Heart right ventricle (tissue), 16 donors: ENCODE data around the gene KDM8. TPM values are rescaled to one million over a fixed set of nuclear protein-coding genes. Genes with fewer than 3 reads are reported as not detected.
"Not testable (repeated sequence)": the region's sequence is repeated elsewhere in the genome, so short reads cannot be mapped to it uniquely, and the experiment has no call there.

Experiments used
- ATAC-seq, 8 donors: fragments of 200-7000 bp; cut with Tn5 transposase; one replicate each; pipeline ENCODE4 v1.9.1; 2020; ENCODE audit warnings: mild to moderate bottlenecking in 8 of 8, moderate library complexity in 8 of 8, moderate number of reproducible peaks in 1 of 8
- DNase-seq, 2 donors: peaks; one replicate each; pipeline ENCODE4 v3.0.0-alpha.2; 2020
- H3K27ac ChIP-seq, 10 donors: fragments of 200-600 bp; sonication (generic) in 2 of 10; one replicate each; pipeline versions ENCODE4 v1.5.0 to v1.8.0; 2020 to 2022; ENCODE audit warnings: mild to moderate bottlenecking in 3 of 10
- H3K27me3 ChIP-seq, 7 donors: fragments of 200-600 bp; one replicate each; pipeline ENCODE4 v1.8.0; 2021 to 2022; ENCODE audit warnings: mild to moderate bottlenecking in 2 of 7
- H3K36me3 ChIP-seq, 9 donors: fragments of 200-600 bp; sonication (generic) in 1 of 9; one replicate each; pipeline versions ENCODE4 v1.5.0 to v1.8.0; 2020 to 2022; ENCODE audit warnings: mild to moderate bottlenecking in 2 of 9
- H3K4me1 ChIP-seq, 9 donors: fragments of 200-600 bp; sonication (generic) in 1 of 9; one replicate each; pipeline versions ENCODE4 v1.5.0 to v1.8.0; 2020 to 2022; ENCODE audit warnings: mild to moderate bottlenecking in 4 of 9
- H3K4me3 ChIP-seq, 10 donors: fragments of 200-600 bp; sonication (generic) in 2 of 10; one replicate each; pipeline versions ENCODE4 v1.5.0 to v1.8.0; 2020 to 2022; ENCODE audit warnings: mild to moderate bottlenecking in 7 of 10, moderate library complexity in 2 of 10
- H3K9me3 ChIP-seq, 11 donors: fragments of 200-600 bp in 10 of 11; sonication (generic) in 2 of 11; one replicate each; pipeline versions ENCODE4 v1.5.0 to v1.8.0; 2013 to 2022; ENCODE audit warnings: mild to moderate bottlenecking in 2 of 11, control low read depth in 1 of 11, moderate library complexity in 1 of 11
- WGBS, 2 donors: extraction: QIAGEN DNeasy Blood & Tissue Kit; methylation state at CpG; one replicate each; pipeline ENCODE4 v1.1.7; 2013; ENCODE audit warnings: inconsistent platforms in 1 of 2; 5-methylcytosine and 5-hydroxymethylcytosine counted together
- intact Hi-C, 10 donors: fragments of 100-400 bp; cut with DNase I; formaldehyde crosslinking; loops; one replicate each; pipeline versions ENCODE4 v1.11.1 to v1.14.2; 2022
- polyA plus RNA-seq, 2 donors: library from polyadenylated mRNA; stranded (reverse); fragments of 200-250 nt; gene quantifications; one replicate each; pipeline ENCODE4 v1.2.3, GENCODE V29; 2013
- total RNA-seq, 10 donors: library from RNA; stranded (reverse); fragmentation: NEBNext Ultra II Directional in 3 of 10; extraction: Animal tissue kit (Norgen Biotek cat#: 25700) in 3 of 10; gene quantifications; one replicate each; pipeline versions ENCODE4 v1.2.1 to v1.2.4, GENCODE V29; 2021 to 2023
- TF ChIP-seq, protein P1 (sequence below), 9 donors: fragments of 200-600 bp; sonication (generic) in 2 of 9; IDR thresholded peaks; one replicate each; pipeline versions ENCODE4 v1.5.0 to v1.8.0; 2021 to 2022; ENCODE audit warnings: antibody characterized with exemption in 9 of 9, mild to moderate bottlenecking in 5 of 9, moderate library complexity in 1 of 9
- donor health status: Arrhythmogenic right ventricular cardiomyopathy.
- donor health status: ischemic (EF 13 %, LVEDD 7.1; RV severe dilation, severe dysfunction).
- donor health status: healthy with polysubstance abuse.
- donor health status: DM: no; HTN: yes; CAD: no.
- donor health status: DM: no; HTN: no; CAD: no.
- donor health status: ischemic (EF 25% LVEDD 6.9; RV normal size, moderate dysfunction).
- donor health status: ischemic (EF 25% LVEDD 5.7; RV mildly dilated, moderate dysfunction).
- donor health status: healthy.
- donor health status: DM: yes; HTN: yes; CAD: no.
- donor health status: Ischemic cardiomyopathy.
- donor health status: ischemic (EF 35%, LVEDD 5.7; RV mildly dilated, moderate dysfunction).
- donor health status: nonischemic (EF 11% LVEDD 7.7; RV severe dilation, severe dysfunction).
- donor health status: DM: yes; HTN: yes; CAD: no.
- donor health status: PGD.
- donor health status: ischemic (EF 29% LVEDD 5.4; RV normal size, mild dysfunction).
- donor health status: nonischemic (EF 23%, LVEDD 6.1; RV moderate dilation, normal function).

Gene KDM8
- total and polyA plus RNA-seq, 12 donors = 1.5 to 5.8 (median 3.3) TPM

DNA sequence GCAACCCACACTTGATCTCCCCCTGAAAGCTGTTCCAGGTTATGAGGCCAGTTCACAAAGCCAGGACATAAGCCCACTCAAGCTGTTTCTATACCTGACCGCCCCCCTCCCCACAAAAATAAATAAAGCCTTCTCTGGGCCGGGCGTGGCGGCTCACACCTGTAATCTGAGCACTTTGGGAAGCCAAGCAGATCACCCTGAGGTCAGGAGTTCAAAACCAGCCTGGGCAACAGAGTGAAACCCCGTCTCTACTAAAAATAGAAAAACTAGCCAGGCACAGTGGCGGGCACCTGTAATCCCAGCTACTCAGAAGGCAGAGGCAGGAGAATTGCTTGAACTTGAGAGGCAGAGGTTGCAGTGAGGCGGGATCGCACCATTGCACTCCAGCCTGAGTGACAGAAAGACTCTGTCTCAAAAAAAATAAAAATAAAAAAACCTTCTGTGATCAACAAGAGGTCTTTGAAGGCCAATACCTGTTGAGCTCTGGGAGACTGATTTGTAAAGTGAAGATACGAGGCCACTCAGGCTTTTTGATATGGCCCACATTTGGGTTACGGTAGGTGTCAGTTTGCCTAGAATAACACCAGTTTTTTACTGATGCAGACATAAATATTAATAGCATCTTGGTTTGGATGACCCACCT is 2.2 kb downstream of the KDM8 start:
- no peak overlapping the region for H3K4me3 ChIP-seq
- no peak overlapping the region for H3K27ac ChIP-seq
- no peaks in the 10 kb centered on the region for H3K27me3 ChIP-seq
- H3K9me3 ChIP-seq = no peaks in the 10 kb centered on the region
- peaks cover 0 to 20% (median 14%) of the 10 kb centered on the region in 9 donors for H3K4me1 ChIP-seq
- 96 to 97% methylated on average over 10 of the region's 10 CpGs for WGBS, 2 donors
- DNase-seq (no peak), ATAC-seq (no peak)
- TF ChIP-seq, protein P1, sequence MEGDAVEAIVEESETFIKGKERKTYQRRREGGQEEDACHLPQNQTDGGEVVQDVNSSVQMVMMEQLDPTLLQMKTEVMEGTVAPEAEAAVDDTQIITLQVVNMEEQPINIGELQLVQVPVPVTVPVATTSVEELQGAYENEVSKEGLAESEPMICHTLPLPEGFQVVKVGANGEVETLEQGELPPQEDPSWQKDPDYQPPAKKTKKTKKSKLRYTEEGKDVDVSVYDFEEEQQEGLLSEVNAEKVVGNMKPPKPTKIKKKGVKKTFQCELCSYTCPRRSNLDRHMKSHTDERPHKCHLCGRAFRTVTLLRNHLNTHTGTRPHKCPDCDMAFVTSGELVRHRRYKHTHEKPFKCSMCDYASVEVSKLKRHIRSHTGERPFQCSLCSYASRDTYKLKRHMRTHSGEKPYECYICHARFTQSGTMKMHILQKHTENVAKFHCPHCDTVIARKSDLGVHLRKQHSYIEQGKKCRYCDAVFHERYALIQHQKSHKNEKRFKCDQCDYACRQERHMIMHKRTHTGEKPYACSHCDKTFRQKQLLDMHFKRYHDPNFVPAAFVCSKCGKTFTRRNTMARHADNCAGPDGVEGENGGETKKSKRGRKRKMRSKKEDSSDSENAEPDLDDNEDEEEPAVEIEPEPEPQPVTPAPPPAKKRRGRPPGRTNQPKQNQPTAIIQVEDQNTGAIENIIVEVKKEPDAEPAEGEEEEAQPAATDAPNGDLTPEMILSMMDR (IDR thresholded peaks at IDR 0.05) = no peak
- intact Hi-C loops = no loop called here
- peaks cover 0 to 13% (median 7%) of the 10 kb centered on the region in 9 donors for H3K36me3 ChIP-seq

DNA sequence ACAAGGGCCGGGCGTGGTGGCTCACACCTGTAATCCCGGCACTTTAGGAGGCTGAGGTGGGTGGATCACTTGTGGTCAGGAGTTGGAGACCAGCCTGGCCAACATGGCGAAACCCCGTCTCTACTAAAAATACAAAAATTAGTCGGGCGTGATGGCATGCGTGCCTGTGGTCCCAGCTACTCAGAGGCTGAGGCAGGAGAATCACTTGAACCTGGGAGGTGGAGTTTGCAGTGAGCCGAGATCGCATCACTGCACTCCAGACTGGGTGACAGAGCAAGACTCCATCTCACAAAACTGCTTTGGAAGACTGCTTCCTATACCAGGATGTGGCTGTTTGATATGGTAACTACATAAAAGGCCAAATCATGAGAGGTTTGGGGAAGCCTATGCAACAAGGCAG is 3.8 kb downstream of the KDM8 start:
- Histone ChIP-seq H3K36me3 (peaks cover 0 to 28% (median 9%) of the 10 kb centered on the region in 9 donors), H3K4me1 (peaks cover 0 to 18% (median 14%) of the 10 kb centered on the region in 9 donors)
- DNase-seq, intact Hi-C loops, H3K27me3 ChIP-seq, H3K9me3 ChIP-seq, H3K4me3 ChIP-seq, ATAC-seq, H3K27ac ChIP-seq: not testable (repeated sequence)
- WGBS, 2 donors = 96 to 97% methylated on average over 10 of the region's 10 CpGs

DNA sequence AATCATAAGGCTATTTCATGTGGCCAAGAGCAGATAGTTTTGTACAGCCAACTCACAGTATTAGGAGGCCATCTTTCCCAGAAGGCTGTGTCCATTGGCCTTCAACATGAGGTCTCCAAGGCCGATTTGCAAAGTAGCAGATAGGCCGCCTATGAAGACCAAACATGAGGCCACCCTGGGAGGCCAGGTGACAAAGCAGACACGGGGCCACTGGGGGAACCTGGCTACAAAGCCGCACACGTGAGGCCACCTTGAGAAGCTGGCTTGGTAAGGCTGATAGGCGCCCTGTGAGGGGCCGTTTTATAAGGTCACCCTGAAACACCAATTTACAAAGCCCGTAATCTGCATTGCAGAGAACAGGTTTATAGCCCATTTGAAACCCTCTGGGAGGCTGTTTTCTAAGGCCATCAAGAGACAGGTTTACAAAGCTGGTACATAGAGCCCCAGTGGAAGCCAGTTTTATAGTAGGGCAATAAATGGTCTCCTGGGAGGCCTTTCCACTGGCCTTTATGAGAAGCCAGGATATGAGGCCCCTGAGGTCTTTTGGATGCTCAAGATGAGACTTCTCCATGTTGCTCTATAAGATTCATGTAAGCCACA is 4.9 kb downstream of the KDM8 start:
- H3K27ac ChIP-seq = no peak overlapping the region
- 97 to 98% methylated on average over 8 of the region's 8 CpGs for WGBS, 2 donors
- no peak overlapping the region for H3K4me3 ChIP-seq
- peaks cover 0 to 35% (median 9%) of the 10 kb centered on the region in 9 donors for H3K36me3 ChIP-seq
- H3K27me3 ChIP-seq = no peaks in the 10 kb centered on the region
- no peak for DNase-seq
- intact Hi-C loops = no loop called here
- TF ChIP-seq, protein P1 (IDR thresholded peaks at IDR 0.05) = no peak
- no peak for ATAC-seq
- peaks cover 0 to 12% (median 8%) of the 10 kb centered on the region in 9 donors for H3K4me1 ChIP-seq
- H3K9me3 ChIP-seq = no peaks in the 10 kb centered on the region

DNA sequence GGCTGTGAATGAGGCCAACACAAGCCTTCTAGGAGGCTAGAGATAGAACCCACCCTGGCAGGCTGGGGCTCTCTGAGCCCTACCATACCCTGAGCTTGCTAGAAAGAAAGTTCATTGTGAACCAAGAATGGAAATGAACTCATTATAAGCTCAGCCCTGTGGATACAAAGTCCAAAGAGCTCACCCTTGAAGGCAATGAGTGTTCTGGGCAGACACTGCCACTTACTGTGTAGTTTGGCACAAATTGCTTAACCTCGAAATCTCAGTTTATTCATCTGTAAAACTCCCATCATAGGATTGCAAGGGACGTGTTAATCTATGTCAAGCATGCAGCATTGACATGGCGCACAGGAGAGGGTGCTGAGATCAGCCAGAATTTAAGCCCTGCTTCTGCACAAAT is 5.5 kb downstream of the KDM8 start:
- ATAC-seq (no peak), DNase-seq (no peak)
- 97 to 99% methylated on average over 3 of the region's 3 CpGs for WGBS, 2 donors
- Histone ChIP-seq H3K4me1 (peaks cover 0 to 11% (median 8%) of the 10 kb centered on the region in 9 donors), H3K9me3 (no peaks in the 10 kb centered on the region), H3K4me3 (no peak overlapping the region), H3K27me3 (no peaks in the 10 kb centered on the region), H3K36me3 (peaks cover 0 to 41% (median 9%) of the 10 kb centered on the region in 9 donors), H3K27ac (no peak overlapping the region)
- intact Hi-C loops = no loop called here
- TF ChIP-seq, protein P1 (IDR thresholded peaks at IDR 0.05) = no peak

DNA sequence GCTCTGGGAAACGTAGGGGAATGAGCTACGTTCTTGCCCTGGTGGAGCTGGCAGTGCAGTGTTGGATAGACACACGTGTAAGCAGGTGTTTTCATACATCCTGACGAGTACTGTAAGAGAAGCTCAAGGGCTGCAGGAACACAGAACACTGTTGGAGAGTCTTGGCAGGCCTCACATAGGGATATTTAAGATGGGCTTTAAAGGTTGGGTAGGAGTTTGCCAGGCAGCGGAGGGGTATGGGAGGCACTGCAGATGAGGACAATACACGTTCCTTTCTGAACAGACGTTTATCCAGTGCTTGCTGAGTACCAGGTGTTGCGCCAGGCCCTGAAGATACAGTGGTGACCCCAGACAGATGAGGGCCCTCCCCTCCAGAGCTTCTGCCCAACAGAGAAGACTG is 6.3 kb downstream of the KDM8 start:
- intact Hi-C loops = no loop called here
- Histone ChIP-seq H3K27me3 (no peaks in the 10 kb centered on the region), H3K36me3 (peaks cover 0 to 49% (median 9%) of the 10 kb centered on the region in 9 donors), H3K4me1 (peaks cover 0 to 6% (median 2%) of the 10 kb centered on the region in 9 donors), H3K4me3 (no peak overlapping the region), H3K27ac (no peak overlapping the region), H3K9me3 (no peaks in the 10 kb centered on the region)
- ATAC-seq (no peak), DNase-seq (no peak)
- TF ChIP-seq, protein P1 (IDR thresholded peaks at IDR 0.05) = no peak
- WGBS, 2 donors = 91 to 92% methylated on average over 8 of the region's 8 CpGs
